ENCODE measurements around the gene EPHA6. TPM values are rescaled to one million over a fixed set of nuclear protein-coding genes. Genes with fewer than 3 reads are reported as not detected.

The EPHA6 gene
- total RNA-seq, 1 donor, result not detected

GRCh38 chr3:97059168-97059567, 244.8 kb downstream of the EPHA6 start:
- TF ChIP-seq CTCF (IDR thresholded peaks at IDR 0.05; ENCODE audit: insufficient read depth, low read length), result no peak
- H3K4me3 ChIP-seq (ENCODE audit: low read depth, low read length), result no peak overlapping the region
- no peak for DNase-seq (ENCODE audit: low read depth)

- H3K4me3 ChIP-seq (ENCODE audit: low read depth, low read length), result no peak overlapping the region
- no peak for DNase-seq (ENCODE audit: low read depth)
- TF ChIP-seq CTCF (IDR thresholded peaks at IDR 0.05; ENCODE audit: insufficient read depth, low read length), result no peak
These were observed 252.1 kb downstream of the EPHA6 start for GRCh38 chr3:97066531-97066930.

GRCh38 chr3:97070302-97070701, 255.9 kb downstream of the EPHA6 start:
- H3K4me3 ChIP-seq (ENCODE audit: low read depth, low read length), result no peak overlapping the region
- TF ChIP-seq CTCF (IDR thresholded peaks at IDR 0.05; ENCODE audit: insufficient read depth, low read length), result no peak
- no peak for DNase-seq (ENCODE audit: low read depth)

GRCh38 chr3:97074546-97074945, 260.2 kb downstream of the EPHA6 start:
- no peak for DNase-seq (ENCODE audit: low read depth)
- H3K4me3 ChIP-seq (ENCODE audit: low read depth, low read length), result no peak overlapping the region
- no peak for TF ChIP-seq CTCF (IDR thresholded peaks at IDR 0.05; ENCODE audit: insufficient read depth, low read length)

- TF ChIP-seq CTCF (IDR thresholded peaks at IDR 0.05; ENCODE audit: insufficient read depth, low read length), result no peak
- DNase-seq (ENCODE audit: low read depth), result no peak
- no peak overlapping the region for H3K4me3 ChIP-seq (ENCODE audit: low read depth, low read length)
These were observed 262.3 kb downstream of the EPHA6 start for GRCh38 chr3:97076673-97077072.

- DNase-seq (ENCODE audit: low read depth), result no peak
- no peak overlapping the region for H3K4me3 ChIP-seq (ENCODE audit: low read depth, low read length)
- TF ChIP-seq CTCF (IDR thresholded peaks at IDR 0.05; ENCODE audit: insufficient read depth, low read length), result no peak
These were observed 275.2 kb downstream of the EPHA6 start for GRCh38 chr3:97089621-97090020.

- no peak for DNase-seq (ENCODE audit: low read depth)
- no peak for TF ChIP-seq CTCF (IDR thresholded peaks at IDR 0.05; ENCODE audit: insufficient read depth, low read length)
- no peak overlapping the region for H3K4me3 ChIP-seq (ENCODE audit: low read depth, low read length)
These were observed 288.2 kb downstream of the EPHA6 start for GRCh38 chr3:97102641-97103040.
